Neural progenitor cell (in vitro differentiated cells): Measurements from ENCODE around the gene RAB39A.

Source experiments
- CTCF ChIP-seq: fragments of 200-600 bp; sonication (generic); IDR thresholded peaks from 2 replicates; pipeline ENCODE4 v1.5.1; 2017; ENCODE audit warnings: antibody characterized with exemption, mild to moderate bottlenecking
- EZH2 ChIP-seq: fragments of 200-600 bp; sonication (generic); IDR thresholded peaks from 2 replicates; pipeline ENCODE4 v1.6.1; 2017; ENCODE audit warnings: antibody characterized with exemption, mild to moderate bottlenecking, moderate library complexity
- EZH2phosphoT487 ChIP-seq: fragments of 200-600 bp; sonication (generic); IDR thresholded peaks from 2 replicates; pipeline ENCODE4 v1.6.1; 2017; ENCODE audit warnings: antibody characterized with exemption

DNA sequence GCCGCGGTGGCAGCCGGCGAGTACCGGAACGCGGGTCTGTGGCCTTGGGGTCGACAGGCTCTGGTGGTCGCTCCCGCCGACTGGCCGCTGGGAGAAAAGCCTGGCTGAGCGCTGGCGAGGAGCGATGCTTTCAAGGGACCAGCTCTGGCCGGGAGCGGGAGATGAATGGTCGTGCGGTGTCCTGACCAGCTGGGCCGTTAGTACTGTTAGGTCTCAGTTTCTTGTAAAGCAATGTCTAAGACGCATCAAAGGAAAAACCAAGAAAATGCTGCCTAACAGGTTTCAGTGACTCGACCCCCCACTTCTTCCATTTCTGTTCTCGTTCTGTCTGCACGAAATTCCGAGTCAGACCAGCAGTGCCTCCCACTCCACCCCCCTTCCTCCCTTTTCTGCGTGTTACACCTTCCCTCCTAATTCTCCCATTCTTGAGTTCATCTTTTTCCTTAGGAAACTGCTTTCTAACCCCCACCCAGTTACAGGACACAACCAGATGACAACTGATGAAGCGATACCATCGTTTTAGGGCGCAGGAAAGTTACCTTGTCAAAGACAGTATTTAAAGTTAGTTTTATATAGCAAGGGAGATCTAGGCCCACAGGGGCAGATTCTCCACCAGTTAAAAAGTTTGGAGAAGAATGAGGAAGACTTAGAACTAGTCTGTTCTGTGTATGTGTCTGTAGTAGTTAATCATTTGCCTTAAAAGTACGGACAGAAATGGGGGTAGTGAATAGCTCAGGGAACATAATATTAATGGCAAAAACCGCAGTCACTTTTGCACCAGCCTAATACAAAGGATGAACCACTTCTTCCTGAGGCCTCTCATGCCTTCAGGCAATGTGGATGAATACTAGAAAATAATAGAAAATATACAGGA lies 81.5 kb downstream of the RAB39A start:
- no peak for TF ChIP-seq CTCF
- no peak for TF ChIP-seq EZH2phosphoT487
- no peak for TF ChIP-seq EZH2
